ENCODE measurements around the gene PAIP2.

DNA sequence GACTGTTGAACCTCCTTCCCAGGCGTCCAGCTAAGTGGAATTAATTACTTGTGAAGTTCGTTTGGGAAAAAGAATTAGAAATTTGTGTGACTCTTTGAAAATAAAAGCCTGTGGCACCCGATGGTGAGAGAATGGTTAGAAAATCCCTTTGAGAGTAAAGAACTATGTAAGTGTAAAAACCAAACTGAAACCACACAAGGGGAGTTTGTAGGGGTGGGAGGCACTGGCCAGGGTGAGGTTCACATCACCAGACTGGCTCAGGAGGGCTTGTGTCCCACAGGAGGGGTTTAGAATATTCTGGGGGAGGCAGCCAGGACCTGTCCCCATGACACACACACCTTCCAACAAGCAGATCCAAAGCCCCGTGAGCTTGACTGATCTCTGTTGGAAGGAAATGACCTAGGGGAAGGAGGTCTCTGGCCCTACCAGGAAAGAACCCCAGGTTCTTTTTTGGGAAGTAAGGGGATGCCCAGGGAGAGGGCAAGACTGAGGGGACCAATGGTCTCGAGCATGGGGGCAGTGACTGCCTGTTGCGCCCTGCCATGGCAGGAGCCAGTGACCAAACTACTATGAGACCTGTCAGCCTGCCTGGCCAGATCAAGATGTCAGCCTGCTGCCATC lies 58.0 kb downstream of the PAIP2 start:
- TF ChIP-seq POLR2A (IDR thresholded peaks at IDR 0.05; ENCODE audit: low read length), result no peak
- TF ChIP-seq GATA1 (IDR thresholded peaks at IDR 0.05; ENCODE audit: low read depth, low read length), result no peak

Measured in erythroblast (primary cell).